HUES64 (cell line): Measurements from ENCODE around the gene CDH4.

ENCODE experiments used
- H3K27ac ChIP-seq: 2 replicates; pipeline ENCODE4 v1.7.0; 2013; ENCODE audit warnings: low read depth, low read length, inconsistent platforms
- H3K27me3 ChIP-seq: 2 replicates; pipeline ENCODE4 v1.6.1; 2013; ENCODE audit warnings: mild to moderate bottlenecking, low read length; ENCODE audit not compliant: insufficient read depth
- H3K36me3 ChIP-seq: 2 replicates; pipeline ENCODE4 v1.6.1; 2013; ENCODE audit warnings: mild to moderate bottlenecking, low read length; ENCODE audit not compliant: insufficient read depth
- H3K4me1 ChIP-seq: 2 replicates; pipeline ENCODE4 v1.6.1; 2013; ENCODE audit warnings: mild to moderate bottlenecking, low read length, moderate library complexity; ENCODE audit not compliant: insufficient read depth
- H3K4me3 ChIP-seq: 2 replicates; pipeline ENCODE4 v1.5.1; 2013; ENCODE audit warnings: mild to moderate bottlenecking, low read length, moderate library complexity
- H3K9ac ChIP-seq: 2 replicates; pipeline ENCODE4 v1.6.1; 2013; ENCODE audit warnings: mild to moderate bottlenecking, low read depth, low read length
- H3K9me3 ChIP-seq: 2 replicates; pipeline ENCODE4 v1.6.1; 2013; ENCODE audit warnings: low read depth, low read length; ENCODE audit not compliant: insufficient read depth
- WGBS: fragments of 150-250, 120-280 bp; methylation state at CpG from one replicate; pipeline ENCODE4 v1.1.7; 2013; ENCODE audit warnings: missing lambda C conversion rate; 5-methylcytosine and 5-hydroxymethylcytosine counted together

The CDH4 gene

GRCh38 chr20:61674688-61675087, 422.6 kb downstream of the CDH4 start:
- Histone ChIP-seq H3K9me3 (no peaks in the 10 kb centered on the region), H3K27me3 (no peaks in the 10 kb centered on the region; the same call in 1 of the 2 replicates)
- 94% methylated on average over 3 of the region's 3 CpGs for WGBS

GRCh38 chr20:61677928-61678327, 425.9 kb downstream of the CDH4 start:
- no peak overlapping the region for H3K4me3 ChIP-seq
- H3K27ac ChIP-seq, result no peak overlapping the region
- H3K9ac ChIP-seq, result no peak overlapping the region
- no peaks in the 10 kb centered on the region; the same call in 1 of the 2 replicates for H3K27me3 ChIP-seq
- 94% methylated on average over 1 of the region's 2 CpGs for WGBS
- no peaks in the 10 kb centered on the region for H3K4me1 ChIP-seq
- no peaks in the 10 kb centered on the region for H3K9me3 ChIP-seq
- no peaks in the 10 kb centered on the region for H3K36me3 ChIP-seq

More at GRCh38 chr20:61674688-61675087, 422.6 kb downstream of the CDH4 start:
- Histone ChIP-seq H3K4me3 (no peak overlapping the region), H3K27ac (no peak overlapping the region), H3K36me3 (no peaks in the 10 kb centered on the region), H3K9ac (no peak overlapping the region), H3K4me1 (no peaks in the 10 kb centered on the region)

- Histone ChIP-seq H3K27ac (no peak overlapping the region), H3K36me3 (no peaks in the 10 kb centered on the region), H3K27me3 (no peaks in the 10 kb centered on the region; the same call in 1 of the 2 replicates), H3K9me3 (no peaks in the 10 kb centered on the region), H3K9ac (no peak overlapping the region), H3K4me1 (no peaks in the 10 kb centered on the region), H3K4me3 (no peak overlapping the region)
- WGBS, result 93% methylated on average over 8 of the region's 8 CpGs
Measured at GRCh38 chr20:61678437-61678836, 426.4 kb downstream of the CDH4 start.

- no peaks in the 10 kb centered on the region for H3K36me3 ChIP-seq
- no peaks in the 10 kb centered on the region for H3K4me1 ChIP-seq
- H3K4me3 ChIP-seq, result no peak overlapping the region
- 96% methylated on average over 9 of the region's 10 CpGs for WGBS
- no peak overlapping the region for H3K9ac ChIP-seq
- no peaks in the 10 kb centered on the region for H3K27me3 ChIP-seq
- no peak overlapping the region for H3K27ac ChIP-seq
- H3K9me3 ChIP-seq, result no peaks in the 10 kb centered on the region
Measured at GRCh38 chr20:61679473-61679872, 427.4 kb downstream of the CDH4 start.

GRCh38 chr20:61680096-61680495, 428.0 kb downstream of the CDH4 start:
- H3K4me3 ChIP-seq, result no peak overlapping the region
- H3K9ac ChIP-seq, result no peak overlapping the region
- 94% methylated on average over 7 of the region's 7 CpGs for WGBS
- no peaks in the 10 kb centered on the region for H3K4me1 ChIP-seq
- H3K36me3 ChIP-seq, result no peaks in the 10 kb centered on the region
- H3K9me3 ChIP-seq, result no peaks in the 10 kb centered on the region
- H3K27ac ChIP-seq, result no peak overlapping the region
- no peaks in the 10 kb centered on the region for H3K27me3 ChIP-seq

- no peaks in the 10 kb centered on the region for H3K27me3 ChIP-seq
- no peak overlapping the region for H3K9ac ChIP-seq
- H3K9me3 ChIP-seq, result no peaks in the 10 kb centered on the region
- H3K4me3 ChIP-seq, result no peak overlapping the region
- H3K36me3 ChIP-seq, result no peaks in the 10 kb centered on the region
- H3K4me1 ChIP-seq, result no peaks in the 10 kb centered on the region
- 93% methylated on average over 5 of the region's 5 CpGs for WGBS
- no peak overlapping the region for H3K27ac ChIP-seq
Measured at GRCh38 chr20:61682114-61682995, 430.3 kb downstream of the CDH4 start.

- Histone ChIP-seq H3K4me3 (no peak overlapping the region), H3K9ac (no peak overlapping the region), H3K36me3 (no peaks in the 10 kb centered on the region), H3K27me3 (no peaks in the 10 kb centered on the region), H3K9me3 (no peaks in the 10 kb centered on the region), H3K4me1 (no peaks in the 10 kb centered on the region), H3K27ac (no peak overlapping the region)
- WGBS, result 93% methylated on average over 20 of the region's 20 CpGs
Measured at GRCh38 chr20:61682996-61683681, 431.1 kb downstream of the CDH4 start.

- H3K27ac ChIP-seq, result no peak overlapping the region
- WGBS, result 89% methylated on average over 6 of the region's 6 CpGs
- no peaks in the 10 kb centered on the region for H3K27me3 ChIP-seq
- H3K36me3 ChIP-seq, result no peaks in the 10 kb centered on the region
- H3K9ac ChIP-seq, result no peak overlapping the region
- H3K4me3 ChIP-seq, result no peak overlapping the region
- no peaks in the 10 kb centered on the region for H3K4me1 ChIP-seq
- no peaks in the 10 kb centered on the region for H3K9me3 ChIP-seq
Measured at GRCh38 chr20:61683721-61684120, 431.7 kb downstream of the CDH4 start.

GRCh38 chr20:61684136-61684535, 432.1 kb downstream of the CDH4 start:
- Histone ChIP-seq H3K4me1 (no peaks in the 10 kb centered on the region), H3K27me3 (no peaks in the 10 kb centered on the region), H3K36me3 (no peaks in the 10 kb centered on the region), H3K9me3 (no peaks in the 10 kb centered on the region), H3K9ac (no peak overlapping the region), H3K27ac (no peak overlapping the region), H3K4me3 (no peak overlapping the region)
- 92% methylated on average over 13 of the region's 13 CpGs for whole genome bisulfite sequencing

GRCh38 chr20:61684583-61685235, 432.6 kb downstream of the CDH4 start:
- 87% methylated on average over 10 of the region's 10 CpGs for WGBS
- no peak overlapping the region for H3K4me3 ChIP-seq
- H3K9ac ChIP-seq, result no peak overlapping the region
- no peaks in the 10 kb centered on the region for H3K36me3 ChIP-seq
- no peaks in the 10 kb centered on the region for H3K27me3 ChIP-seq
- H3K4me1 ChIP-seq, result no peaks in the 10 kb centered on the region
- H3K27ac ChIP-seq, result no peak overlapping the region
- H3K9me3 ChIP-seq, result no peaks in the 10 kb centered on the region

- H3K27me3 ChIP-seq, result no peaks in the 10 kb centered on the region
- no peak overlapping the region for H3K4me3 ChIP-seq
- 91% methylated on average over 14 of the region's 14 CpGs for WGBS
- no peak overlapping the region for H3K27ac ChIP-seq
- H3K9me3 ChIP-seq, result no peaks in the 10 kb centered on the region
- no peak overlapping the region for H3K9ac ChIP-seq
- no peaks in the 10 kb centered on the region for H3K4me1 ChIP-seq
- H3K36me3 ChIP-seq, result no peaks in the 10 kb centered on the region
Measured at GRCh38 chr20:61685462-61685861, 433.4 kb downstream of the CDH4 start.
